ENCODE measurements around the gene KCNJ8.

DNA sequence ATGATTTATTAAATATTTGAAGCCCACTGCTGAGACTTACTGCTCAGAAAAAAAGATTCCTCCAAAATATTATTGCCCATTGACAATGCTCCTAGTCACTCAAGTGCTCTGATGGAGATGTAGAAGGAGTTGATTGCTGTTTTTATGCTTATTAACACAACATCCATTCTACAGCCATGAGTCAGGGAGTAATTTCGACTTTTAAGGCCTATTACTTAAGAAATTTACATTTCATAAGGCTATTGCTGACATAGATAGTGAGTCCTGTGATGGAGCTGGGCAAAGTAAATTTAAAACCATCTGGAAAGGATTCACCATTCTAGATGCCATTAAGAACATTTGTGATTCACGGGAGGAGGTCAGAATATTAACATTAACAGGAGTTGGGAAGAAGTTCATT is 5.2 kb downstream of the KCNJ8 start:
- TF ChIP-seq, protein P1, sequence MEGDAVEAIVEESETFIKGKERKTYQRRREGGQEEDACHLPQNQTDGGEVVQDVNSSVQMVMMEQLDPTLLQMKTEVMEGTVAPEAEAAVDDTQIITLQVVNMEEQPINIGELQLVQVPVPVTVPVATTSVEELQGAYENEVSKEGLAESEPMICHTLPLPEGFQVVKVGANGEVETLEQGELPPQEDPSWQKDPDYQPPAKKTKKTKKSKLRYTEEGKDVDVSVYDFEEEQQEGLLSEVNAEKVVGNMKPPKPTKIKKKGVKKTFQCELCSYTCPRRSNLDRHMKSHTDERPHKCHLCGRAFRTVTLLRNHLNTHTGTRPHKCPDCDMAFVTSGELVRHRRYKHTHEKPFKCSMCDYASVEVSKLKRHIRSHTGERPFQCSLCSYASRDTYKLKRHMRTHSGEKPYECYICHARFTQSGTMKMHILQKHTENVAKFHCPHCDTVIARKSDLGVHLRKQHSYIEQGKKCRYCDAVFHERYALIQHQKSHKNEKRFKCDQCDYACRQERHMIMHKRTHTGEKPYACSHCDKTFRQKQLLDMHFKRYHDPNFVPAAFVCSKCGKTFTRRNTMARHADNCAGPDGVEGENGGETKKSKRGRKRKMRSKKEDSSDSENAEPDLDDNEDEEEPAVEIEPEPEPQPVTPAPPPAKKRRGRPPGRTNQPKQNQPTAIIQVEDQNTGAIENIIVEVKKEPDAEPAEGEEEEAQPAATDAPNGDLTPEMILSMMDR (IDR thresholded peaks at IDR 0.05), result no peak
- TF ChIP-seq POLR2A (IDR thresholded peaks at IDR 0.05), result no peak

All from uterus (tissue), 2 donors.